SKM-1 (cell line): ENCODE results near the gene MDP1.
A peak's percentile ranks its signal among the peaks of the same experiment; 100 is the strongest.
"Not testable (repeated sequence)": the region's sequence is repeated elsewhere in the genome, so short reads cannot be mapped to it uniquely, and the experiment has no call there.

ENCODE experiments used
- DNase-seq: peaks from one replicate; lab custom pipeline; 2025; ENCODE audit not compliant: unreplicated experiment; lab: John Stamatoyannopoulos, UW

Gene MDP1

GRCh38 chr14:24232121-24232644, 16.3 kb upstream of the MDP1 start, which contains the start of gene NEDD8:
Gene NEDD8 (minus strand): TSS chr14:24232367. CDS start chr14:24232267, 100 bp downstream.
- DNase-seq: peak; percentile 91

- DNase-seq: no peak
These were observed 15.6 kb upstream of the MDP1 start for GRCh38 chr14:24231263-24232120.

- DNase-seq: no peak
These were observed 13.0 kb upstream of the MDP1 start for GRCh38 chr14:24228902-24229301.

GRCh38 chr14:24226473-24226872, 10.6 kb upstream of the MDP1 start:
- DNase-seq: no peak

GRCh38 chr14:24224618-24225071, 8.8 kb upstream of the MDP1 start:
- DNase-seq: no peak

- not testable (repeated sequence) for DNase-seq
These were observed 7.1 kb upstream of the MDP1 start for GRCh38 chr14:24222987-24223386.

- DNase-seq: no peak
These were observed 3.7 kb upstream of the MDP1 start for GRCh38 chr14:24219521-24219920.

- DNase-seq: no peak
These were observed 3.2 kb upstream of the MDP1 start for GRCh38 chr14:24219080-24219479.

GRCh38 chr14:24216876-24217275, 1.0 kb upstream of the MDP1 start:
- DNase-seq: not testable (repeated sequence)

- no peak for DNase-seq
These were observed 456 bp upstream of the MDP1 start for GRCh38 chr14:24216345-24216699.

- no peak for DNase-seq
These were observed 1.8 kb downstream of the MDP1 start for GRCh38 chr14:24213866-24214662.

- DNase-seq: peak; percentile 64
These were observed 2.7 kb downstream of the MDP1 start, which contains the start of gene CHMP4A for GRCh38 chr14:24212924-24213865. Gene CHMP4A (minus strand): TSS chr14:24213488. CDS start chr14:24213439, 49 bp downstream.

GRCh38 chr14:24211311-24211710, 4.6 kb downstream of the MDP1 start:
- no peak for DNase-seq

- DNase-seq: no peak
These were observed 8.2 kb downstream of the MDP1 start for GRCh38 chr14:24207625-24208024.

- DNase-seq: no peak
These were observed 8.7 kb downstream of the MDP1 start for GRCh38 chr14:24207104-24207551.

GRCh38 chr14:24206260-24207103, 9.4 kb downstream of the MDP1 start:
- DNase-seq: no peak

GRCh38 chr14:24204163-24205146, 11.4 kb downstream of the MDP1 start:
- no peak for DNase-seq

- DNase-seq: not testable (repeated sequence)
These were observed 12.5 kb downstream of the MDP1 start for GRCh38 chr14:24203249-24203886.
